H9 (cell line): ENCODE measurements around the gene CDRT4. TPM values are rescaled to one million over a fixed set of nuclear protein-coding genes. Genes with fewer than 3 reads are reported as not detected.

Experiments
- DNase-seq: peaks from one replicate; pipeline ENCODE4 v3.0.0-alpha.2; 2017
- H2AFZ ChIP-seq: one replicate; pipeline ENCODE4 v1.6.1; 2013; ENCODE audit warnings: mild to moderate bottlenecking, low read length, control low read depth, moderate library complexity
- H2AK5ac ChIP-seq: 2 replicates; pipeline ENCODE4 v1.6.1; 2013; ENCODE audit warnings: low read length, control low read depth, mixed read lengths; ENCODE audit not compliant: insufficient read length
- H2BK120ac ChIP-seq: one replicate; pipeline ENCODE4 v1.6.1; 2013; ENCODE audit warnings: low read depth, mild to moderate bottlenecking, low read length, control low read depth, inconsistent platforms; ENCODE audit not compliant: poor library complexity, severe bottlenecking
- H2BK12ac ChIP-seq: 2 replicates; pipeline ENCODE4 v1.6.1; 2013; ENCODE audit warnings: low read length, control low read depth, mixed read lengths, low read depth; ENCODE audit not compliant: insufficient read length
- H2BK15ac ChIP-seq: 2 replicates; pipeline ENCODE4 v1.6.1; 2013; ENCODE audit warnings: low read depth, low read length, control low read depth
- H2BK20ac ChIP-seq: one replicate; pipeline ENCODE4 v1.6.1; 2013; ENCODE audit warnings: low read depth, mild to moderate bottlenecking, low read length, control low read depth, inconsistent platforms; ENCODE audit not compliant: poor library complexity, severe bottlenecking
- H2BK5ac ChIP-seq: 2 replicates; pipeline ENCODE4 v1.6.1; 2013; ENCODE audit warnings: low read length, control low read depth, mixed read lengths; ENCODE audit not compliant: insufficient read length
- H3K14ac ChIP-seq: 2 replicates; pipeline ENCODE4 v1.6.1; 2013; ENCODE audit warnings: low read length, control low read depth; ENCODE audit not compliant: insufficient read depth
- H3K18ac ChIP-seq: 2 replicates; pipeline ENCODE4 v1.6.1; 2013; ENCODE audit warnings: low read depth, mild to moderate bottlenecking, mixed read lengths, low read length, control low read depth; ENCODE audit not compliant: insufficient read length
- H3K23ac ChIP-seq: 2 replicates; pipeline ENCODE4 v1.6.1; 2013; ENCODE audit warnings: low read length, control low read depth, mixed read lengths, low read depth; ENCODE audit not compliant: insufficient read length
- H3K23me2 ChIP-seq: 2 replicates; pipeline ENCODE4 v1.6.1; 2013; ENCODE audit warnings: low read depth, mild to moderate bottlenecking, mixed read lengths, low read length, control low read depth; ENCODE audit not compliant: insufficient read length, poor library complexity, severe bottlenecking
- H3K27ac ChIP-seq: 2 replicates; pipeline ENCODE4 v1.5.1; 2013; ENCODE audit warnings: low read length, control low read depth, mixed read lengths, low read depth; ENCODE audit not compliant: insufficient read length
- H3K27me3 ChIP-seq: 2 replicates; pipeline ENCODE4 v1.6.1; 2013; ENCODE audit warnings: low read length, control low read depth, inconsistent platforms; ENCODE audit not compliant: insufficient read depth
- H3K4ac ChIP-seq: 2 replicates; pipeline ENCODE4 v1.6.1; 2013; ENCODE audit warnings: low read depth, mild to moderate bottlenecking, control low read depth, inconsistent platforms, low read length, moderate library complexity
- H3K4me1 ChIP-seq: 2 replicates; pipeline ENCODE4 v1.6.1; 2013; ENCODE audit warnings: low read length, control low read depth, inconsistent platforms; ENCODE audit not compliant: insufficient read depth
- H3K4me2 ChIP-seq: 2 replicates; pipeline ENCODE4 v1.6.1; 2013; ENCODE audit warnings: low read length, control low read depth, mixed read lengths; ENCODE audit not compliant: insufficient read length, insufficient read depth
- H3K56ac ChIP-seq: 2 replicates; pipeline ENCODE4 v1.6.1; 2013; ENCODE audit warnings: low read depth, mild to moderate bottlenecking, mixed read lengths, low read length, control low read depth; ENCODE audit not compliant: insufficient read length
- H3K79me1 ChIP-seq: 2 replicates; pipeline ENCODE4 v1.6.1; 2013; ENCODE audit warnings: low read depth, mild to moderate bottlenecking, moderate library complexity, low read length, control low read depth, inconsistent platforms; ENCODE audit not compliant: insufficient read depth, poor library complexity, severe bottlenecking
- H3K79me2 ChIP-seq: 2 replicates; pipeline ENCODE4 v1.6.1; 2013; ENCODE audit warnings: low read length, control low read depth, inconsistent platforms; ENCODE audit not compliant: insufficient read depth
- H3K9ac ChIP-seq: 2 replicates; pipeline ENCODE4 v1.6.1; 2013; ENCODE audit warnings: low read length, control low read depth, mixed read lengths; ENCODE audit not compliant: insufficient read length; ENCODE audit errors: extremely low read depth
- H3K9me3 ChIP-seq: one replicate; pipeline ENCODE4 v1.6.1; 2013; ENCODE audit warnings: low read depth, low read length, inconsistent platforms; ENCODE audit not compliant: control insufficient read depth
- H3T11ph ChIP-seq: one replicate; pipeline ENCODE4 v1.6.1; 2013; ENCODE audit warnings: mild to moderate bottlenecking, low read length, control low read depth, inconsistent platforms
- H4K20me1 ChIP-seq: one replicate; pipeline ENCODE4 v1.6.1; 2013; ENCODE audit not compliant: control insufficient read depth, insufficient read length, insufficient read depth
- H4K5ac ChIP-seq: 2 replicates; pipeline ENCODE4 v1.6.1; 2013; ENCODE audit warnings: low read depth, mild to moderate bottlenecking, mixed read lengths, low read length, control low read depth; ENCODE audit not compliant: insufficient read length
- H4K8ac ChIP-seq: replicated peaks from 2 replicates; pipeline ENCODE4 v1.6.1; 2013; ENCODE audit warnings: low read length, control low read depth, mixed read lengths, low read depth; ENCODE audit not compliant: insufficient read length
- H4K91ac ChIP-seq: 2 replicates; pipeline ENCODE4 v1.6.1; 2013; ENCODE audit warnings: low read depth, mild to moderate bottlenecking, moderate library complexity, mixed read lengths, low read length, control low read depth; ENCODE audit not compliant: insufficient read length
- H3K27ac Mint-ChIP-seq, 3 experiments: 2 replicates in 2 of 3; 3 replicates in 1 of 3; pipeline ENCODE4 v1.8.0; 2020 to 2021; ENCODE audit warnings: mixed read lengths in 3 of 3, mild to moderate bottlenecking in 1 of 3, moderate library complexity in 1 of 3
- H3K27me3 Mint-ChIP-seq: 2 replicates; pipeline ENCODE4 v1.8.0; 2021; ENCODE audit warnings: low read depth, mild to moderate bottlenecking, moderate library complexity, mixed read lengths
- H3K36me3 Mint-ChIP-seq, 3 experiments: 2 replicates in 2 of 3; 3 replicates in 1 of 3; pipeline ENCODE4 v1.8.0; 2020 to 2021; ENCODE audit warnings: low read depth in 3 of 3, mixed read lengths in 3 of 3; ENCODE audit not compliant: insufficient read depth in 1 of 3
- H3K4me1 Mint-ChIP-seq, 2 experiments: 2 replicates each; pipeline ENCODE4 v1.8.0; 2020; ENCODE audit warnings: mixed read lengths in 2 of 2
- H3K4me3 Mint-ChIP-seq, 2 experiments: 2 replicates in 1 of 2; 3 replicates in 1 of 2; pipeline ENCODE4 v1.8.0; 2020 to 2021; ENCODE audit warnings: mild to moderate bottlenecking in 2 of 2, mixed read lengths in 2 of 2, moderate library complexity in 1 of 2
- H3K9me3 Mint-ChIP-seq, 2 experiments: 2 replicates in 1 of 2; 3 replicates in 1 of 2; pipeline ENCODE4 v1.8.0; 2020; ENCODE audit warnings: mild to moderate bottlenecking in 2 of 2, mixed read lengths in 2 of 2, moderate library complexity in 1 of 2
- CTCF ChIP-seq: fragments of 200-600 bp; sonication (generic); conservative IDR thresholded peaks from 3 replicates; pipeline ENCODE4 v1.8.0; 2021; ENCODE audit warnings: antibody characterized with exemption, mild to moderate bottlenecking
- WGBS: extraction: QIAGEN DNeasy Blood & Tissue Kit; methylation state at CpG from one replicate; pipeline ENCODE4 v1.1.7; 2013; ENCODE audit warnings: missing lambda C conversion rate, low lambda C conversion rate, mixed read lengths; ENCODE audit not compliant: insufficient read length; ENCODE audit errors: extremely low coverage; 5-methylcytosine and 5-hydroxymethylcytosine counted together
- total RNA-seq: library from RNA; stranded (reverse); gene quantifications from 2 replicates; pipeline ENCODE4 v1.2.1, GENCODE V29; 2021

The CDRT4 gene
- total RNA-seq, 1 experiment from 2014 or later: 3.8 TPM

- Histone ChIP-seq H3K23me2 (no peaks in the 10 kb centered on the region), H3K23ac (no peak overlapping the region), H3K4me1 (no peaks in the 10 kb centered on the region), H2AK5ac (no peak overlapping the region), H3K79me2 (no peaks in the 10 kb centered on the region), H3K18ac (no peak overlapping the region), H4K8ac (no peak overlapping the region), H3T11ph (no peak overlapping the region), H4K5ac (no peak overlapping the region), H2BK15ac (no peak overlapping the region), H3K4me2 (no peak overlapping the region), H3K14ac (no peak overlapping the region), H2AFZ (no peak overlapping the region), H3K27ac (no peak overlapping the region), H2BK20ac (no peak overlapping the region), H3K79me1 (no peaks in the 10 kb centered on the region), H3K27me3 (no peaks in the 10 kb centered on the region), H3K9ac (no peak overlapping the region), H4K91ac (no peak overlapping the region), H3K4ac (no peak overlapping the region), H3K56ac (no peak overlapping the region), H4K20me1 (no peaks in the 10 kb centered on the region), H3K9me3 (no peaks in the 10 kb centered on the region), H2BK5ac (no peak overlapping the region), H2BK120ac (no peak overlapping the region), H2BK12ac (no peak overlapping the region)
- H3K36me3 Mint-ChIP-seq: peaks cover 7 to 24% (median 19%) of the 10 kb centered on the region in 3 experiments; a peak in 6 of 7 replicates
- no peak for DNase-seq
- no peak overlapping the region for H3K4me3 Mint-ChIP-seq
- no peaks in the 10 kb centered on the region; the same call in 1 of the 2 replicates for H3K27me3 Mint-ChIP-seq
- H3K9me3 Mint-ChIP-seq: no peaks in the 10 kb centered on the region
- WGBS: no CpG with 5 or more reads among the region's 13 CpGs
- no peak for TF ChIP-seq CTCF
- H3K4me1 Mint-ChIP-seq: peaks cover 0 to 4% of the 10 kb centered on the region in 2 experiments; a peak in 1 of 4 replicates
- H3K27ac Mint-ChIP-seq: no peak overlapping the region
Measured at GRCh38 chr17:15442311-15443180, 24.9 kb downstream of the CDRT4 start.
